Astrocyte (in vitro differentiated cells and primary cell): ENCODE data around the gene TEF. TPM values are rescaled to one million over a fixed set of nuclear protein-coding genes. Genes with fewer than 3 reads are reported as not detected.
A peak's percentile ranks its signal among the peaks of the same experiment; 100 is the strongest.

Experiments
- DNase-seq: peaks from one replicate; pipeline ENCODE4 v3.0.0-alpha.2; 2010; ENCODE audit warnings: low read depth
- FAIRE-seq: peaks from 2 replicates; lab custom pipeline; 2011; peaks lifted over from hg19 to GRCh38; lab: Jason Lieb, UNC
- H2AFZ ChIP-seq: 2 replicates; pipeline ENCODE4 v1.6.0; 2012; ENCODE audit warnings: low read depth, low read length, inconsistent platforms
- H3K27ac ChIP-seq: 2 replicates; pipeline ENCODE4 v1.5.1; 2011; ENCODE audit warnings: low read depth, low read length, inconsistent platforms
- H3K27me3 ChIP-seq: 2 replicates; pipeline ENCODE4 v1.6.0; 2011; ENCODE audit warnings: low read length, inconsistent platforms; ENCODE audit not compliant: insufficient read depth
- H3K36me3 ChIP-seq: 2 replicates; pipeline ENCODE4 v1.5.1; 2011; ENCODE audit warnings: low read length, inconsistent platforms; ENCODE audit not compliant: insufficient read depth
- H3K4me1 ChIP-seq: 2 replicates; pipeline ENCODE4 v1.5.1; 2011; ENCODE audit warnings: low read length, inconsistent platforms; ENCODE audit not compliant: insufficient read depth
- H3K4me2 ChIP-seq: 2 replicates; pipeline ENCODE4 v1.6.0; 2012; ENCODE audit warnings: low read length, inconsistent platforms
- H3K4me3 ChIP-seq: 2 replicates; pipeline ENCODE4 v1.5.1; 2011; ENCODE audit warnings: low read depth, mild to moderate bottlenecking, low read length, inconsistent platforms; ENCODE audit not compliant: insufficient read depth
- H3K79me2 ChIP-seq: 2 replicates; pipeline ENCODE4 v1.6.0; 2012; ENCODE audit warnings: mild to moderate bottlenecking, low read length, inconsistent platforms; ENCODE audit not compliant: insufficient read depth
- H3K9ac ChIP-seq: 2 replicates; pipeline ENCODE4 v1.6.0; 2012; ENCODE audit warnings: mild to moderate bottlenecking, low read length, inconsistent platforms
- H3K9me3 ChIP-seq: 2 replicates; pipeline ENCODE4 v1.5.1; 2012; ENCODE audit warnings: low read depth, mild to moderate bottlenecking, low read length, inconsistent platforms; ENCODE audit not compliant: insufficient read depth
- H4K20me1 ChIP-seq: 2 replicates; pipeline ENCODE4 v1.6.0; 2012; ENCODE audit warnings: low read length, inconsistent platforms; ENCODE audit not compliant: insufficient read depth
- H3K27ac Mint-ChIP-seq: one replicate; pipeline ENCODE4 v1.8.0; 2021; ENCODE audit warnings: mild to moderate bottlenecking, mixed read lengths; ENCODE audit not compliant: unreplicated experiment
- H3K27me3 Mint-ChIP-seq: one replicate; pipeline ENCODE4 v1.8.0; 2021; ENCODE audit warnings: low read depth, mixed read lengths; ENCODE audit not compliant: unreplicated experiment
- H3K36me3 Mint-ChIP-seq: one replicate; pipeline ENCODE4 v1.8.0; 2021; ENCODE audit warnings: low read depth, mixed read lengths; ENCODE audit not compliant: unreplicated experiment
- H3K4me1 Mint-ChIP-seq: one replicate; pipeline ENCODE4 v1.8.0; 2021; ENCODE audit warnings: low read depth, mixed read lengths; ENCODE audit not compliant: unreplicated experiment
- H3K4me3 Mint-ChIP-seq: one replicate; pipeline ENCODE4 v1.8.0; 2021; ENCODE audit warnings: mild to moderate bottlenecking, moderate library complexity, mixed read lengths; ENCODE audit not compliant: unreplicated experiment
- H3K9me3 Mint-ChIP-seq: one replicate; pipeline ENCODE4 v1.8.0; 2021; ENCODE audit warnings: mild to moderate bottlenecking, mixed read lengths; ENCODE audit not compliant: unreplicated experiment
- CTCF ChIP-seq: IDR thresholded peaks from 2 replicates; pipeline ENCODE4 v1.5.1; 2011; ENCODE audit warnings: low read depth, mild to moderate bottlenecking, inconsistent platforms, low read length, moderate library complexity; ENCODE audit not compliant: insufficient read depth
- EZH2 ChIP-seq: IDR thresholded peaks from 2 replicates; pipeline ENCODE4 v1.6.1; 2012; ENCODE audit warnings: mild to moderate bottlenecking, low read length, inconsistent platforms; ENCODE audit not compliant: insufficient read depth
- total RNA-seq: library from RNA; stranded (reverse); gene quantifications from 2 replicates; pipeline ENCODE4 v1.2.1, GENCODE V29; 2021

The TEF gene
- total RNA-seq, 1 donor from 2014 or later, result 6.3 TPM

GRCh38 chr22:41351011-41351410 is 30.7 kb upstream of the TEF start:
- H3K4me3 ChIP-seq, result no peak overlapping the region
- Mint-ChIP-seq H3K36me3 (peaks cover 19% of the 10 kb centered on the region), H3K4me3 (no peak overlapping the region), H3K27ac (no peak overlapping the region), H3K27me3 (no peaks in the 10 kb centered on the region), H3K9me3 (no peaks in the 10 kb centered on the region), H3K4me1 (peaks cover 25% of the 10 kb centered on the region)
- no peak overlapping the region for H3K27ac ChIP-seq
- H3K4me1 ChIP-seq, result peaks cover 7% of the 10 kb centered on the region
- TF ChIP-seq CTCF, result no peak
- no peak for TF ChIP-seq EZH2
- H3K4me2 ChIP-seq, result no peak overlapping the region
- no peak for DNase-seq
- no peak overlapping the region for H3K9ac ChIP-seq
- FAIRE-seq, result no peak
- peaks cover 13% of the 10 kb centered on the region for H4K20me1 ChIP-seq
- no peaks in the 10 kb centered on the region for H3K79me2 ChIP-seq
- no peak overlapping the region for H2AFZ ChIP-seq
- H3K36me3 ChIP-seq, result peaks cover 25% of the 10 kb centered on the region
- no peaks in the 10 kb centered on the region for H3K27me3 ChIP-seq
- H3K9me3 ChIP-seq, result no peaks in the 10 kb centered on the region

- peaks cover 19% of the 10 kb centered on the region for H3K36me3 Mint-ChIP-seq
- peaks cover 7% of the 10 kb centered on the region for H3K4me1 ChIP-seq
- peak; percentile 24 for DNase-seq
- no peaks in the 10 kb centered on the region for H3K9me3 ChIP-seq
- H3K27me3 ChIP-seq, result no peaks in the 10 kb centered on the region
- H3K4me3 ChIP-seq, result no peak overlapping the region
- H4K20me1 ChIP-seq, result peaks cover 13% of the 10 kb centered on the region
- peak overlapping the region; percentile 10 for H3K27ac Mint-ChIP-seq
- no peak overlapping the region for H2AFZ ChIP-seq
- TF ChIP-seq CTCF (no peak), EZH2 (no peak)
- H3K27me3 Mint-ChIP-seq, result no peaks in the 10 kb centered on the region
- H3K4me1 Mint-ChIP-seq, result peaks cover 25% of the 10 kb centered on the region
- peak overlapping the region; percentile 0 for H3K4me3 Mint-ChIP-seq
- no peak overlapping the region for H3K4me2 ChIP-seq
- H3K9ac ChIP-seq, result no peak overlapping the region
- peak overlapping the region; percentile 26 for H3K27ac ChIP-seq
- no peaks in the 10 kb centered on the region for H3K9me3 Mint-ChIP-seq
- H3K36me3 ChIP-seq, result peaks cover 22% of the 10 kb centered on the region
- no peaks in the 10 kb centered on the region for H3K79me2 ChIP-seq
- peak; percentile 67 for FAIRE-seq
Measured at GRCh38 chr22:41352058-41352457, 29.7 kb upstream of the TEF start.

- no peaks in the 10 kb centered on the region for H3K79me2 ChIP-seq
- no peak overlapping the region for H3K27ac ChIP-seq
- Mint-ChIP-seq H3K9me3 (no peaks in the 10 kb centered on the region), H3K27me3 (no peaks in the 10 kb centered on the region), H3K27ac (peak overlapping the region; percentile 18), H3K4me1 (peaks cover 20% of the 10 kb centered on the region), H3K36me3 (peaks cover 16% of the 10 kb centered on the region), H3K4me3 (no peak overlapping the region)
- peaks cover 17% of the 10 kb centered on the region for H3K36me3 ChIP-seq
- no peak for FAIRE-seq
- no peak overlapping the region for H3K4me3 ChIP-seq
- no peak overlapping the region for H3K4me2 ChIP-seq
- peaks cover 7% of the 10 kb centered on the region for H3K4me1 ChIP-seq
- H3K9me3 ChIP-seq, result no peaks in the 10 kb centered on the region
- peaks cover 15% of the 10 kb centered on the region for H4K20me1 ChIP-seq
- no peak overlapping the region for H2AFZ ChIP-seq
- H3K9ac ChIP-seq, result no peak overlapping the region
- H3K27me3 ChIP-seq, result no peaks in the 10 kb centered on the region
- no peak for TF ChIP-seq EZH2
- DNase-seq, result no peak
Measured at GRCh38 chr22:41353862-41354575, 27.7 kb upstream of the TEF start.
